ENCODE results near the gene EPS15. TPM values are rescaled to one million over a fixed set of nuclear protein-coding genes. Genes with fewer than 3 reads are reported as not detected.

EPS15 gene
- total and polyA plus RNA-seq, 2 of the 8 experiments (the other 6 are each of a cell fraction or from before 2014, with no cell fraction given): 15.9 to 57.2 TPM

- TF ChIP-seq CHD7 (IDR thresholded peaks at IDR 0.05; ENCODE audit: insufficient replicate concordance, low read length) (no peak), CHD2 (IDR thresholded peaks at IDR 0.05; ENCODE audit: low read length) (no peak), RXRA (IDR thresholded peaks at IDR 0.05; ENCODE audit: insufficient read depth, low read depth, low read length) (0 out of 2 replicates have a peak, but pooled peaks have one; percentile 27), TAF7 (optimal IDR thresholded peaks at IDR 0.05; ENCODE audit: borderline replicate concordance, low read depth, low read length) (no peak), SRF (IDR thresholded peaks at IDR 0.05; ENCODE audit: low read depth, low read length) (no peak), POLR2A (IDR thresholded peaks at IDR 0.05; ENCODE audit: control extremely low read depth in 1 of 2, low read depth in 2 of 2, low read length in 2 of 2) (no peak), CEBPB (IDR thresholded peaks at IDR 0.05; ENCODE audit: low read depth, low read length) (no peak), EP300 (IDR thresholded peaks at IDR 0.05; ENCODE audit: borderline replicate concordance in 1 of 2, low read depth in 2 of 2, low read length in 2 of 2) (no peak)
These were observed 45.9 kb upstream of the EPS15 start (continued) for GRCh38 chr1:51565009-51565408.

Data from H1 (cell line).